HCT116 (cell line): ENCODE data around the gene XAGE3. TPM values are rescaled to one million over a fixed set of nuclear protein-coding genes. Genes with fewer than 3 reads are reported as not detected.

Experiments
- ATAC-seq: fragments of 200-7000 bp; cut with Tn5 transposase; 2 replicates; pipeline ENCODE4 v1.9.1; 2020; ENCODE audit warnings: mild to moderate bottlenecking, moderate library complexity
- BruUV-seq: library from RNA; stranded (reverse); fragments of 400-500 nt; replicated peaks from 2 replicates; lab custom pipeline; 2021; lab: Mats Ljungman, UMichigan
- CTCF ChIA-PET: fragments of 300-600 bp; sonication (Branson Sonifier 250); formaldehyde crosslinking; loops from one replicate; lab custom pipeline; 2021; ENCODE audit warnings: antibody characterized with exemption; lab: Charles Lee
- POLR2A ChIA-PET: fragments of 300-600, 350-600 bp; sonication (Branson Sonifier 250); formaldehyde crosslinking; loops from one replicate; lab custom pipeline; 2021; ENCODE audit warnings: antibody characterized with exemption; lab: Charles Lee
- RAD21 ChIA-PET, 2 experiments: fragments of 300-600 bp; sonication (Branson Sonifier 250); formaldehyde crosslinking; loops; one replicate each; lab custom pipeline; 2023; ENCODE audit warnings: low total read pairs in 2 of 2; ENCODE audit not compliant: uncharacterized antibody in 2 of 2, unreplicated experiment in 2 of 2, low non-redundant PET in 1 of 2; lab: Charles Lee
- DNase-seq: peaks from one replicate; pipeline ENCODE4 v3.0.0-alpha.2; 2010; ENCODE audit warnings: low read depth, low spot score
- H2AFZ ChIP-seq: fragments of 200-600 bp; shearing (Covaris generic), sonication (generic); 2 replicates; pipeline ENCODE4 v1.6.1; 2017; ENCODE audit warnings: low read depth, mixed run types, mixed read lengths, antibody characterized with exemption, low read length; ENCODE audit not compliant: poor library complexity, severe bottlenecking
- H3K27ac ChIP-seq: 2 replicates; pipeline ENCODE4 v1.5.1; 2012; ENCODE audit warnings: low read depth, low read length
- H3K27me3 ChIP-seq: fragments of 200-600 bp; sonication (generic); 2 replicates; pipeline ENCODE4 v1.6.1; 2016; ENCODE audit warnings: mixed run types, low read length, mixed read lengths; ENCODE audit not compliant: insufficient read depth
- H3K36me3 ChIP-seq, 2 experiments: fragments of 200-500 bp in 1 of 2; fragments of 200-600 bp in 1 of 2; sonication (Bioruptor generic) in 1 of 2; sonication (generic) in 1 of 2; 2 replicates each; pipeline versions ENCODE4 v1.5.1 to v1.6.1; 2014 to 2016; ENCODE audit warnings: low read length in 2 of 2, inconsistent platforms in 1 of 2, mixed read lengths in 1 of 2, mixed run types in 1 of 2; ENCODE audit not compliant: insufficient read depth in 2 of 2, control insufficient read depth in 1 of 2
- H3K4me1 ChIP-seq, 2 experiments: fragments of 200-600 bp in 1 of 2; sonication (generic) in 1 of 2; 2 replicates each; pipeline versions ENCODE4 v1.5.1 to v1.6.1; 2012 to 2017; ENCODE audit warnings: low read length in 2 of 2, inconsistent platforms in 1 of 2, mild to moderate bottlenecking in 1 of 2, mixed read lengths in 1 of 2, mixed run types in 1 of 2, moderate library complexity in 1 of 2; ENCODE audit not compliant: insufficient read depth in 2 of 2, control insufficient read depth in 1 of 2
- H3K4me2 ChIP-seq: fragments of 200-600 bp; sonication (generic); 2 replicates; pipeline ENCODE4 v1.6.1; 2017; ENCODE audit warnings: mixed run types, low read length, mixed read lengths
- H3K4me3 ChIP-seq, 2 experiments: fragments of 200-600 bp in 1 of 2; sonication (generic) in 1 of 2; replicated peaks in 1 of 2; 2 replicates each; pipeline ENCODE4 v1.5.1; 2011 to 2016; ENCODE audit warnings: low read length in 2 of 2, control low read depth in 1 of 2, low read depth in 1 of 2, mild to moderate bottlenecking in 1 of 2, mixed read lengths in 1 of 2, mixed run types in 1 of 2
- H3K79me2 ChIP-seq: fragments of 200-600 bp; sonication (generic); 2 replicates; pipeline ENCODE4 v1.6.1; 2017; ENCODE audit warnings: mild to moderate bottlenecking, mixed run types, low read length, moderate library complexity, mixed read lengths; ENCODE audit not compliant: insufficient read depth
- H3K9ac ChIP-seq: fragments of 200-600 bp; sonication (generic); 2 replicates; pipeline ENCODE4 v1.6.1; 2016; ENCODE audit warnings: low read length, mixed read lengths
- H3K9me2 ChIP-seq: fragments of 200-600 bp; sonication (generic), shearing (Covaris generic); 2 replicates; pipeline ENCODE4 v1.6.1; 2017; ENCODE audit warnings: mixed run types, mild to moderate bottlenecking, moderate library complexity; ENCODE audit not compliant: insufficient read depth
- H3K9me3 ChIP-seq, 2 experiments: fragments of 200-500 bp in 1 of 2; fragments of 200-600 bp in 1 of 2; sonication (Bioruptor generic) in 1 of 2; sonication (generic) in 1 of 2; 2 replicates each; pipeline ENCODE4 v1.6.1; 2014 to 2017; ENCODE audit warnings: low read length in 2 of 2, mixed read lengths in 2 of 2, inconsistent platforms in 1 of 2, low read depth in 1 of 2, mild to moderate bottlenecking in 1 of 2, mixed run types in 1 of 2, moderate library complexity in 1 of 2; ENCODE audit not compliant: control insufficient read depth in 1 of 2, insufficient read depth in 1 of 2
- H4K20me1 ChIP-seq: fragments of 200-600 bp; sonication (generic), shearing (Covaris generic); 2 replicates; pipeline ENCODE4 v1.6.1; 2017; ENCODE audit warnings: mixed run types, mild to moderate bottlenecking, moderate library complexity; ENCODE audit not compliant: insufficient read depth
- CBX3 ChIP-seq: IDR thresholded peaks from 2 replicates; pipeline ENCODE4 v1.6.1; 2012; ENCODE audit warnings: low read depth
- EGR1 ChIP-seq: IDR thresholded peaks from 2 replicates; pipeline ENCODE4 v1.6.1; 2012; ENCODE audit warnings: low read depth
- EZH2phosphoT487 ChIP-seq: fragments of 200-600 bp; IDR thresholded peaks from 2 replicates; pipeline ENCODE4 v1.6.1; 2018; ENCODE audit warnings: antibody characterized with exemption, borderline replicate concordance
- FOSL1 ChIP-seq: IDR thresholded peaks from 2 replicates; pipeline ENCODE4 v1.6.1; 2012; ENCODE audit warnings: low read depth
- JUND ChIP-seq: IDR thresholded peaks from 2 replicates; pipeline ENCODE4 v1.6.1; 2012
- POLR2AphosphoS5 ChIP-seq: IDR thresholded peaks from 2 replicates; pipeline ENCODE4 v1.6.1; 2011; ENCODE audit warnings: mild to moderate bottlenecking, low read depth, low read length, moderate library complexity
- RAD21 ChIP-seq: IDR thresholded peaks from 2 replicates; pipeline ENCODE4 v1.6.1; 2012; ENCODE audit warnings: low read depth, mild to moderate bottlenecking
- SIN3A ChIP-seq: IDR thresholded peaks from 2 replicates; pipeline ENCODE4 v1.6.1; 2012; ENCODE audit warnings: low read depth
- SRF ChIP-seq: IDR thresholded peaks from 2 replicates; pipeline ENCODE4 v1.6.1; 2012; ENCODE audit warnings: low read depth
- ZFX ChIP-seq: fragments of 450-650 bp; IDR thresholded peaks from 2 replicates; pipeline ENCODE4 v1.6.1; 2017
- ZNF274 ChIP-seq: fragments of 200-500 bp; sonication (Bioruptor generic); IDR thresholded peaks from 2 replicates; pipeline ENCODE4 v1.6.1; 2014; ENCODE audit warnings: mild to moderate bottlenecking, low read depth, low read length, inconsistent platforms
- intact Hi-C: fragments of 100-400 bp; cut with micrococcal nuclease; formaldehyde crosslinking; loops from 2 replicates; pipeline ENCODE4 v1.10.0; 2022
- total RNA-seq: library from RNA; stranded (reverse); gene quantifications from one replicate; pipeline ENCODE4 v1.2.1, GENCODE V29; 2021; ENCODE audit not compliant: unreplicated experiment
- TF ChIP-seq, protein P1 (sequence below), 3 experiments: fragments of 200-600 bp in 1 of 3; sonication (generic) in 1 of 3; IDR thresholded peaks in 2 of 3; conservative IDR thresholded peaks in 1 of 3; 2 replicates each; pipeline ENCODE4 v1.5.1; 2012 to 2017; ENCODE audit warnings: low read depth in 2 of 3, low read length in 2 of 3, antibody characterized with exemption in 1 of 3, borderline replicate concordance in 1 of 3, control low read depth in 1 of 3, mild to moderate bottlenecking in 1 of 3, mixed read lengths in 1 of 3, mixed run types in 1 of 3, moderate library complexity in 1 of 3; ENCODE audit not compliant: insufficient read depth in 1 of 3
- TF ChIP-seq, protein P2 (sequence below): IDR thresholded peaks from 2 replicates; pipeline ENCODE4 v1.6.1; 2012

XAGE3 gene
- total RNA-seq, 1 experiment from 2014 or later = not detected

DNA sequence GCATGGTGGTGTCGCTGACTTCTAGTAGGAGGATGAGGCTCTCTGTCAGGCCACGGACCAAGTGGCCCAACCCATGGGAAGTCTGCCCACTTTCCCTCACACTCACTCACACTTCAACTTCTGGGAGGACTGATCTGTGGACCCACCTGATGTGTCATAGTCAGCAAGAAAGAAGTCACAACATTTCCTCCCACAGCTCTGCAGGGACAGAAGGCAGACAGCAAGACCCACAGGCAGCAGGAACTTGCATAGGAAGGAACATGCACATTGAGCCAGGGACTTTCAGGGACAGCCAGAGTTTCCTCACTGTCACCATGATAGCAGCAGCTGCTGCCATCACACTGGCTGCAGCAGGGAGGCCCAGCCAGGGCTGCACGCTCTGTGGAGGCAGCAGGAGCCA lies 37.3 kb downstream of the XAGE3 start:
- ATAC-seq = no peak
- intact Hi-C loops = no loop called here
- ChIA-PET CTCF (no interaction called here), POLR2A (no interaction called here), RAD21 (no interaction called here)
- no peak for DNase-seq
- TF ChIP-seq RAD21 = no peak
- TF ChIP-seq, protein P1, sequence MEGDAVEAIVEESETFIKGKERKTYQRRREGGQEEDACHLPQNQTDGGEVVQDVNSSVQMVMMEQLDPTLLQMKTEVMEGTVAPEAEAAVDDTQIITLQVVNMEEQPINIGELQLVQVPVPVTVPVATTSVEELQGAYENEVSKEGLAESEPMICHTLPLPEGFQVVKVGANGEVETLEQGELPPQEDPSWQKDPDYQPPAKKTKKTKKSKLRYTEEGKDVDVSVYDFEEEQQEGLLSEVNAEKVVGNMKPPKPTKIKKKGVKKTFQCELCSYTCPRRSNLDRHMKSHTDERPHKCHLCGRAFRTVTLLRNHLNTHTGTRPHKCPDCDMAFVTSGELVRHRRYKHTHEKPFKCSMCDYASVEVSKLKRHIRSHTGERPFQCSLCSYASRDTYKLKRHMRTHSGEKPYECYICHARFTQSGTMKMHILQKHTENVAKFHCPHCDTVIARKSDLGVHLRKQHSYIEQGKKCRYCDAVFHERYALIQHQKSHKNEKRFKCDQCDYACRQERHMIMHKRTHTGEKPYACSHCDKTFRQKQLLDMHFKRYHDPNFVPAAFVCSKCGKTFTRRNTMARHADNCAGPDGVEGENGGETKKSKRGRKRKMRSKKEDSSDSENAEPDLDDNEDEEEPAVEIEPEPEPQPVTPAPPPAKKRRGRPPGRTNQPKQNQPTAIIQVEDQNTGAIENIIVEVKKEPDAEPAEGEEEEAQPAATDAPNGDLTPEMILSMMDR (IDR thresholded peaks at IDR 0.05 in 2 of 3, conservative IDR thresholded peaks at IDR 0.05 in 1 of 3; ENCODE audit: borderline replicate concordance in 1 of 3, insufficient read depth in 1 of 3, low read depth in 2 of 3, low read length in 2 of 3) = no peak
- TF ChIP-seq SRF = no peak
- no peak for TF ChIP-seq FOSL1
- TF ChIP-seq ZFX = no peak
- no peak for TF ChIP-seq CBX3
- no peak for TF ChIP-seq EGR1
- no peak for TF ChIP-seq SIN3A
- TF ChIP-seq, protein P2, sequence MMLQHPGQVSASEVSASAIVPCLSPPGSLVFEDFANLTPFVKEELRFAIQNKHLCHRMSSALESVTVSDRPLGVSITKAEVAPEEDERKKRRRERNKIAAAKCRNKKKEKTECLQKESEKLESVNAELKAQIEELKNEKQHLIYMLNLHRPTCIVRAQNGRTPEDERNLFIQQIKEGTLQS = no peak
- no peak for TF ChIP-seq EZH2phosphoT487
- no peak for TF ChIP-seq ZNF274
- no peak for TF ChIP-seq POLR2AphosphoS5
- TF ChIP-seq JUND = no peak
- no peaks in the 10 kb centered on the region for H3K27me3 ChIP-seq
- no peak overlapping the region for H3K4me3 ChIP-seq
- H4K20me1 ChIP-seq = no peaks in the 10 kb centered on the region
- H3K36me3 ChIP-seq = no peaks in the 10 kb centered on the region
- H2AFZ ChIP-seq = no peak overlapping the region
- no peak overlapping the region for H3K4me2 ChIP-seq
- no TSS peak for BruUV-seq
- no peak overlapping the region for H3K9ac ChIP-seq
- H3K27ac ChIP-seq = no peak overlapping the region
- H3K9me3 ChIP-seq = no peaks in the 10 kb centered on the region
- H3K4me1 ChIP-seq = no peaks in the 10 kb centered on the region
- H3K9me2 ChIP-seq = no peaks in the 10 kb centered on the region
- H3K79me2 ChIP-seq = no peaks in the 10 kb centered on the region
